Stimulated activated CD8-positive, alpha-beta memory T cell treated with anti-CD3 and anti-CD28 coated beads, Interleukin-7, amount 100 ng/mL, for 24 hours (primary cell): Measurements from ENCODE around the gene NELFB.
"Not testable (repeated sequence)": the region's sequence is repeated elsewhere in the genome, so short reads cannot be mapped to it uniquely, and the experiment has no call there.

Source experiments
- DNase-seq: peaks from one replicate; pipeline ENCODE4 v3.0.0-alpha.2; 2020; ENCODE audit warnings: low read depth

The NELFB gene

DNA sequence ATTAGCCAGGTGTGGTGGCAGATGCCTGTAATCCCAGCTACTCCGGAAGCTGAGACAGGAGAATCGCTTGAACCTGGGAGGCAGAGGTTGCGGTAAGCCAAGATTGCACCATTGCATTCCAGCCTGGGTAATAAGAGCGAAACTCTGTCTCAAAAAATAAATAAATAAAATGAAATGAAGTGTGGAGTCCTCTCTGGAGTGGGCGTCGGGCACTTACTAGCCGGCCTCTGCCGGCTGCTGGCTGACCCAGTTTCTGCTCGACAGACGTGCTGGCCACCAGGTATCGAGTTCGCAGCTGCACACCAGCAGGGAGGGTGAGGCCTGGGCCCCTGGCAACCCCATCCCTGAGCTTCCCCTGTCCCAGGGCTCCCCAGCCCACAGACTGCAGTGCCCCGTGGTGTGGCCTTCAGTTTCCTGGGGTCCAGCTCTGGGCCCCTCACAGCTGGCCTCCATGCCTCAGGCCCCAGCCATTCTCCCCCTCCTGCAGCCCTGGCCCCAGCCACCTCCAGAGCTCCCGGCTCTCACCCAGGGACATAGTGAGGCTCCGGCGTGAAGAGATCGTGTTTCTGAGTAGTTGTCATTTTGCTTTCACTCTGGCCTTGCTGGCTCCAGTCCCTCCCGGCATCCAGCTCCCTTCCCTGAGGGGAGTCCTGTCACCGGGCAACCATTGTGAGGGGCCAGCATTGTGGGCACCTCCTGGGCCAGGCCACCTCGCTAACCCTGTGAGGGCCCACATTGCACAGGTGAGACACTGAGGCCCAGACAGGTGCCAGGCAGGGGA is 7.8 kb upstream of the NELFB start:
- DNase-seq = no peak

DNA sequence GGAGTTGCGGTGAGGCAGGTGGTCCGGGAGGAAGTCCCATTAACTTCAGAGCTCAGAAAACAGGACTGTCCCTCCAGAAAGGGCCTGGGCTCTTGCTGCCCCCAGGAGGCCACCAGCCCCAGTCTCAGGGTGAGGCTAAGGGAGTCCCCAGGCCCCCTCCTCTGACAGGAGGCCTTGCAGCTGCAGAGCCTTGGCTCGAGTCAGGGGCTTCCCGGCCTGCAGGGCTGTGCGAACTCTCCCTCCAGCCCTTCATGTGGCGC is 7.3 kb upstream of the NELFB start:
- no peak for DNase-seq

DNA sequence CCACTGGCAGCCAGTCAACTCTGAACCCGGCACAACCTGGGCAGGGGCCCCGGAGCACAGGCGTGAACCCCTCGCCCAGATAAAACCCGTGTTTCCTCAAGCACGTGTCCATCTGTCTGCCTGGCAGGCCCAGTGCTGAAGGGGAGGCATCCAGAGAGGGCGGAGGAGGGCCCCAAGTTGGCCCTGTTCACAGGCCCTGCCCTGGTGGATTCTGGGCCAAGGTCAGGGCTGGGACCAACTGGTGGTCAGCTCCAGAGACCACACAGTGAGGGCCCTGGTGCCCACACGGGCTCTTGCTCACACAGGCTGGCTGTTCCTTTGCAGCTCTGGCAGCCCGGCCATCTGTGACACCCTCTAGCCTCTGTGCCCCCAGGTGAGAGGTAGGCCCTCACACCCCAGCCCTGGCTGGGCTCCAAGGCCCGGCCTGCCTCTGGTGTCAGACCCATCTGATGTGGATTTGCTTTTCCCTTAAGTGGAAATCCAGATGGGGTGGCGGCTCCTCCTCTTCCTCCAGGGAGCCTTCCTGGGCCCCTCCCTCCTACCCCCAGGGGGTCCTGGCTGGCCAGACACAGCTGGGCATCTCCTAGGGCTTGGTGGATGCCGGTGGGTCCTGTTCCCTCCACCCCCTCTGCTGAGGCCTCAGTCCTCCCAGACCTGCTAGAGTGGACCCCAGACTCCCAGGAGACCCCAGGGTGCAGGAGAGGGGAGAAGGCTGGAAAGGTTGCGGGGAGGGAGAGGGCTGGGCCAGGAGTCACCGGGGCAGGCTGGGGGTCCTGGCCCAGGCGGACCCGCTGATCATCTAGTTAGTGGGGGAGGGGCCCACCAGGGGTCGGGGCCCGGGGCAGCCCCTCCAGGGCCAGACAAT is 4.6 kb upstream of the NELFB start:
- no peak for DNase-seq

DNA sequence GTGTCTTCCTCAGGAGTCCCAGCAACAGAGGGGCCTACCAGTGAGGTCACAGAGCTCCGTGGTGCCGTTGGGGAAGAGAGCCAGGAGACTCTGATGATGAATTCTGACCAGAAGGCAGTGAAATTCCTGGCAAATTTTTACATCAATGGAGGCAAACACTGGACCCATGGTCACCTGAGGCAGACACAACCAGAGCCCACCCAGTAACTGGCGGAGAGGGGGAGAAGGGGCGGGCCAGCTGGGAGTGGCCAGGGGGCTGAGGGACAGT is 4.0 kb upstream of the NELFB start, which contains the start of gene STPG3:
Gene STPG3, plus strand, starts transcription at position 93 of the 268 bp plus-strand sequence. Its CDS starts 1 bp downstream, at position 94.
- DNase-seq = no peak

DNA sequence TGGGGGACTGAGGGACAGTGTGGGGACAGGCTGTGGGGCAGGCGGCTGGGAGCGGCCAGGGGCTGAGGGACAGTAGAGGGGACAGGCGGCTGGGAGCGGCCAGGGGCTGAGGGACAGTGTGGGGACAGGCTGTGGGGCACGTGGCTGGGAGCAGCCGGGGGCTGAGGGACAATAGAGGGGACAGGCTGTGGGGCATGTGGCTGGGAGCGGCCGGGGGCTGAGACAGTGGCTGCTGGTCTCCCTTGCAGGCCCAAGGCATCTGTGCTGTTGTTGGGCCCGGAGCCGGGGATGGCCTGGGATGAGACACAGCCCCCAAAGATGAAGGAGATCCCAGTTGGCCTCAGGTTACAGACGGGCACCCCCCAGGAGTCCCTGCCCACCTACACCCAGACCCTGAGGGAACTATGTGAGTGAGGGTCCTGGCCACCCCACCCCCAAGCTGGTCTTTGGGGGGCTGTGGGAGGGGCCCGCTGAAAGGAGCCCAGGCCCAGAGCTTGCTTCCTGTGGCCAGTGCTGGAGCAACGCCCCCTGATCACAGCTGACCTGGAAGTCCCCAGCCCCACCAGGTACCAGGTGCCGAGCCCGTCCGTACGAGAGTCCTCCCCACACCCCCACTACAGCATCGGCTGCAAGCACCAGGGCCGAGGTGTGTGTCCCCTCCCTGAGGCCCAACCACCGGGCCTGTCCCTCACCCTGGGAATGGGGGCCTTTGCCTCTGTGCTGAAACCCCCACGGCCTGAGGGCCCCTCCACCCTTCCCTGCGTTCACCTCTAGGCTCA is 3.4 kb upstream of the NELFB start:
- no peak for DNase-seq

DNA sequence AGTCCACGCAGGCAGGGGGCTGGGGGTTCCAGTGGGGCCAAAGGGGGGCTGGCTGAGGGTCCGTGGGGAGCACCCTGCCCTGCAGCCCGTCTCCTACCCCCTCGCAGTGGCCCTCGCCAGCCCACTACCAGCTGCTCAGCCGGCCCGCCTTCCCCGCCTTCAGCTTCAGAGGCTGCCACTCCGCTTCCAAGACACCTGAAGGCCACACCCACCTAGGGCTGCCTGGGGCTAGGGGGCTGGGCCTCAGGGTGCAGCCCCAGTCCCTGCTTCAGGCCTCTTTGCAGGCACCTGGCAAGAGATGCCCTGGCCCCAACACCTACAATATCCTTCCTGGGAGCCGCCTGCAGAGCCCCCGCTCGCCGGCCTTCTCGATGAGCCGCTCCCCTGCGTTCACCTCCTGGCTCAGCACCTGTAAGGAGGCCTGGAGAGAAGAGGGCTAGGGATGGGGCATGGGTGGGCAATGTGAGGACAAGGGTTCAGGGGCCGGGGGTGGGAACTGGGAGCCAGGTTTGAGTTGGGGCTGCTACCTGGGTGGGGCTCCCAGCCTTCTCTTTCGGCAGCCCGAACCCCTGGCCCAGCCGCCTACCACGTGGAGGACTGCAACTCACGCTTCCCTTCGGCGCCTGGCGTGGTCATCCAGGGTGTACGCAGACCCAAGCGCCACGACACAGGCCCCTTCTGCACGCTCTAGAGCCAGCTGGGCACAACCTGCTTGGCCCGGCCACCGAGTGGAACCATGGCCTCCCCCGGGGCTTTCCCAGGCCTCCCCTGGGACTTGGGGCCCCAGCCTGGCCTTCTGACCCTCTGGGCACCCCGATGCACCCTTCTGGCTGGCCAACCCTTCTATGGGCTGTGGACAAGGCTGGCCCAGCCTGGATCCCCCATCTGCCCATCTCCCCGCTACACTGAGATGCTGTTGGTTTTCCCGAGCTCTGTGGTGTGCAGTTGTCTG is 2.3 kb upstream of the NELFB start:
- DNase-seq = no peak

DNA sequence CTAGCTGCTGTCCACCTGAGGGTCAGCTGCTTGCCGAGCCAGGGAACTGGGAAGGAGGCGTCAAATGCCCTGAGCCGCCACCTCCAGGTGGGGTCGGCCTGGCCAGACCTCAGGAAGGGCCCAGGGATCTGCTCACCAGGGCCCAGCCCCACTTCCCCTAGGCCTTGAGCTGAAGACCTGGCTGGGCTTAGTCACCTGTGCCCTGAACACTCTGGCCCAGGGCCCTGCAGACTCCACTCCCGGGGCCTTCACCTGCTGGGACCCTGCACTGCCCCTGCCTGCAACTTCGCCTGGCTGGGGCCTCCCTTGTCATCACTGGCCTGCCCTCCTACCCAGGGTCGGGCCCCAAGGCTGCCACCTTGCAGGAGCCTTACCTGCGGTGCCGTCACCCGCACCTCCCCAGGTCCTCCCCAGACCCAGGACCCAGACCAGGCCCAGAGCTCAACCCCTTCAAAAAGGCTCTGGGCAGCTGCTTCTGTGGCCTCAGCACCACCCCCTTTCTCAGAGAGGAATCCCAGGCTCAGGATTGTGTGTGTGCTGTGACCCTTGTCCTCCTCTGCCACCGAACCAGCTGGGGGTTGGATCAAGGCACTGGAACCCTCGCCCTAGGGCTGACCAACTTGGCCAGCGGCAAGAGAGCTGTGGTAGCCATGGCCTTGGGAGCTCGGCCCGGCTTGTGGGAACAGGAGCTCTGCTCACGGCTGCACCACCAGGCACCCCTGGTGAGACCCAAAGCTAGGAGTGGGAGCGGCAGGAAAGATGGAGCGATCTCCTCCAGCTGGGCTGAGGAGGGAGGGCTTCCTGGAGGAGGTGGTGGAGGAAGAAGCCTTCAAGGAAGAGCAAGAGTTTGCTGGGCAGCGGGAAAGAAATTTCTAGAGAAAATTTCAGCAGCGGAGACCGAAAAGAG is 1.2 kb upstream of the NELFB start:
- no peak for DNase-seq

DNA sequence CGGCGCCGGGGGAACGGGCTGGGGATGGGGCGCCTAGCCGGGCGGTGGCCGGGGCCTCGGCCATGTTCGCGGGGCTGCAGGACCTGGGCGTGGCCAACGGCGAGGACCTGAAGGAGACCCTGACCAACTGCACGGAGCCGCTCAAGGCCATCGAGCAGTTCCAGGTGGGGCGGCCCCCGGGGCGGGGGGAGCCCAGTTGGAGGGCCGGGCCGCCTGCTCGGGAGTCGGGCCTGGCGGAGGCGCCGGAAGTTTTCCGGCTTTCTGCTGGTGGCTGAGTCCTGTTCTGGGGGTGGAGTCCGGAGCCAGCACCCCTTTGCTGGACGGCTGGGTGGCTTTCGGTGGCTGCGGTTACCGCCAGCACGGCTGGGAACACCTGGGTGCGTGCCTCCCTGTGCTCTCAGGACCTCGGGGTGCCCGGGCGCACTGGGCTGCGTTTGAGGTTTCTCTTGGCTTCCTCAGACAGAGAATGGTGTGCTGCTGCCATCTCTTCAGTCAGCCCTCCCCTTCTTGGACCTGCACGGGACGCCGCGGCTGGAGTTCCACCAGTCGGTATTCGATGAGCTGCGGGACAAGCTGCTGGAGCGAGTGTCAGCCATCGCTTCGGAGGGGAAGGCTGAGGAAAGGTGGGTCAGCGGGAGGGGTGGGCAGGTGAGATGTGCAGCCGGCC is 454 bp downstream of the NELFB start:
- DNase-seq = no peak

DNA sequence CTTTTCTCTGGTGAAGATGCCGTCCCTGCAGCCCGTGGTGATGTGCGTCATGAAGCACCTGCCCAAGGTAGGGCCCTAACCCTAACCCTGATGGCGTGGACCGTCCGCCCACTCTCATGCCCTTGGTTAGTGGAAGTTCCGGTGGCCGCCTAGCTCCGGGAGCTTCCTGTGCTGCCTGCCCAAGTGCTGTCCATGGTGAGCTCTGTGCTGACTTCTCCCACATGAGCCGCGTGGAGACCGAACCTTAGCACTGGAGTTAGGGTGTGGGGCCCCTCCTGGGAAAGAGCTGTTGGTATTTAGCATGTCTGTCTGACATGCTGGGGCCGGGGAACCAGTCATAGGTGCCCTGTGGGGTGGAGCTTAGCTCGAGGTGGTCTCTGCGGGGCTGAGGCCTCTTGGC is 1.2 kb downstream of the NELFB start:
- no peak for DNase-seq

DNA sequence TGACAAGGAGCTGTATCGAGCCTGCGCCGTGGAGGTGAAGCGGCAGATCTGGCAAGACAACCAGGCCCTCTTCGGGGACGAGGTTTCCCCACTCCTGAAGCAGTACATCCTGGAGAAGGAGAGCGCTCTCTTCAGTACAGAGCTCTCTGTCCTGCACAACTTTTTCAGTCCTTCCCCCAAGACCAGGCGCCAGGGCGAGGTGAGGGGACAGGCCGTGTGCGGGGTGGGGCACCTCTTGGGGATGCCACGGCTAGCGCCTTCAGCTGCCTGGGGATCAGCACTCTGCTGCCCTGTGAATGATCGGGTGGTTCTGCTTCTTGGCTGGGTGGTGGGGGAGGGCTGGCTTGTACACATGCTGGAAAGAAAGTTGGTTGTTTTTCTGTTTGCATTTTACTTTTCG is 1.7 kb downstream of the NELFB start:
- DNase-seq = no peak

DNA sequence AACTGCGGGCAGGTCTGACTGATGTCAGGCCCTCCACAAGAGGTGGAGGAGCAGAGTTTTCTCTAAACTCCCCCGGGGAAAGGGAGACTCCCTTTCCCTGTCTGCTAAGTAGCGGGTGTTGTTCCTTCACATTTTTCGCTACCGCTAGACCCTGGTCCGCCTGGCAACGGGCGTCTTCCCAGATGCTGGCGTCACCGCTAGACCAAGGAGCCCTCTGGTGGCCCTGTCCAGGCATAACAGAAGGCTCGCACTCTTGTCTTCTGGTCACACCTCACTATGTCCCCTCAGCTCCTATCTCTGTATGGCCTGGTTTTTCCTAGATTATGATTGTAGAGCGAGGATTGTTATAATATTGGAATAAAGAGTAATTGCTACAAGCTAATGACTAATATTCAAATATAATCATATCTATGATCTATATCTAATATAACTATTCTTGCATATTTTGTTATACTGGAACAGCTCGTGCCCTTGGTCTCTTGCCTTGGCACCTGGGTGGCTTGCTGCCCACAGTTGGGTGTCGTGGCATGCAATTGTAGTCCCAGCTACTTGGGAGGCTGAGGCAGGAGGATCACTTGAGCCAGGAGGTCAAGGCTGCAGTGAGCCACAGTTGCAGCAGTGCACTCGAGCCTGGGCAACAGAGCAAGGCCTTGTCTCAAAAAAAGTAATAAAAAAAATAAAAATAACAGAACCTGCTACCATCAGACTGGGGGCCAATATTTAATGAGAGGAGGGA is 7.2 kb downstream of the NELFB start:
- DNase-seq = not testable (repeated sequence)

DNA sequence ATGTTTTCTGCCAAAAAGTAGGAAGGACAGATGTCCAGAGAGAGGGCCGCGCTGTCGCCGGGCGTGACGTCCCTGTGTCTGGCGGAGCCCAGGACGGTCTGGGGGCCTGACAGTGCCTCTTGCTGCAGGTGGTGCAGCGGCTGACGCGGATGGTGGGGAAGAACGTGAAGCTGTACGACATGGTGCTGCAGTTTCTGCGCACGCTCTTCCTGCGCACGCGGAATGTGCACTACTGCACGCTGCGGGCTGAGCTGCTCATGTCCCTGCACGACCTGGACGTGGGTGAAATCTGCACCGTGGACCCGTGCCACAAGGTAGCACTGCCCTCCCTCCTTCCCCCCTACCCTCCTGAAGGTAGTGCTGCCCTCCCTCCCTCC is 7.8 kb downstream of the NELFB start:
- DNase-seq = no peak

DNA sequence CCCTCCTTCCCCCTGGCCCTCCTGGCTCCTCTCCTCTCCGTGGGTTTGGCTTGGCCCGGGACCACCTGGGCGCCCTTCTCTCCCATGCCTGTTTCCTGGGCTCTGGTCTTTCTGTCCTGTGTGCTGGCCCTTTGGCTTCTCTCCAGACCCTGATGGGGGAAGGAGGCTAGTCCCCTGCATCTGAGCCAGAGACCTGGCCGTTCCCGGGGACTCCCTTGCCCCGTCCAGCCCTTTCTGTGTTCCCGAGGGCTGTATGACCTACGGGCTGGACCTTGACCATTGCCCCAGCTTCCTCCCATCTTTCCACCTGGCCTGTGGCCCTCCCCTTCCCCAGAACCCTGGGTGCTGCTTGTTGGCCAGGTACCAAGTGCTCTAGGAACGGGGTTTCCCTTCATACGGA is 8.4 kb downstream of the NELFB start:
- no peak for DNase-seq

DNA sequence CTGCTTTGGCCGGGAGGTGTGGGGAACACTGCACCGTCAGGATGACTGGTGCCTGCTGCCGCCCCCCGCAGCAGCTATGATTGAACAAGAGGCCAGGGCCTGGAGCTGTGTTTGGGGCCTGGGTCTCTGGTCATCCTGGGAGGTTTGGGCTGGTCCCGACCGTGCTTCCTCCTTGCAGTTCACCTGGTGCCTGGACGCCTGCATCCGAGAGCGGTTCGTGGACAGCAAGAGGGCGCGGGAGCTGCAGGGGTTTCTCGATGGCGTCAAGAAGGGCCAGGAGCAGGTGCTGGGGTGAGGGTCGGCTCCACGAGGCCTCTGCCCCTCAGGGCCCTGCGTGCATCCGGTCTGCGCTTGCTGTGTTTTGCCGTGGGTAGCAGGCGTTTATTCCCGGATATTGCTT is 8.9 kb downstream of the NELFB start:
- no peak for DNase-seq

DNA sequence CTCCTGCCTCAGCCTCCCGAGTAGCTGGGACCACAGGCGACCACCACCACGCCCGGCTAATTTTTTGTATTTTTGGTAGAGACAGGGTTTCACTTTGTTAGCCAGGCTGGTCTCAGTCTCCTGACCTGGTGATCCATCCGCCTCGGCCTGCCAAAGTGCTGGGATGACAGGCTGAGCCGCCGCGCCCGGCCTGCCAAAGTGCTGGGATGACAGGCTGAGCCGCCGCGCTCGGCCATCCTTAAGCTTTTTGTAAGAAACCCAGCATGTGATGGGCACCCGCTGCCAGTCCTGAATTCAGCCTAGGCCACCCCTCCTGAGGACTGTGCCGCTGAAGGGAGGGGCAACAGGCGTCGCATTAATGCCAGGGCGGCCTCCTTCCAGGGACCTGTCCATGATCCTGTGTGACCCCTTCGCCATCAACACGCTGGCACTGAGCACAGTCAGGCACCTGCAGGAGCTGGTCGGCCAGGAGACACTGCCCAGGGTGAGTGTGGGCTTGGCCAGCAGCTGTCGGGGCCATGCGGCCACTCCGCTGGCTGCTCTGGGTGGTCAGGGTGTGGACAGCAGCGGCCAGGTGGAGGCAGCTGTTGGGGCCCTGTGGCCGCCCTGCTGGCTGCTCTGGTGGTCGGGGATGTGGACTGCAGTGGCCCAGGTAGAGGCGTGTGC is 10.5 kb downstream of the NELFB start:
- no peak for DNase-seq

DNA sequence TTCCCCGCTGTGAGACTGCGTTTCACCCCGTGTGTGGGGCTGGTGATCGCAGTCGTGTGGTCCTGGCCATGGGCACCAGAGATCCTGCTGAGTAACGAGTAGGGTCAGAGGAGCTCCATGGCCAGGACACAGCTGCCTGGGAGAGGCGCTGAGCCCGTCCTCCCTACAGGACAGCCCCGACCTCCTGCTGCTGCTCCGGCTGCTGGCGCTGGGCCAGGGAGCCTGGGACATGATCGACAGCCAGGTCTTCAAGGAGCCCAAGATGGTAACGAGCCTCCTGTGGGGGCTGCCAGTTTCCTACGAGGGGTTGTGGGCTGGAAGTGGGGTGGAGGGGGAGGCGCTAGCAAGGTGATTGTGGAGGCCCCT is 11.0 kb downstream of the NELFB start:
- no peak for DNase-seq

DNA sequence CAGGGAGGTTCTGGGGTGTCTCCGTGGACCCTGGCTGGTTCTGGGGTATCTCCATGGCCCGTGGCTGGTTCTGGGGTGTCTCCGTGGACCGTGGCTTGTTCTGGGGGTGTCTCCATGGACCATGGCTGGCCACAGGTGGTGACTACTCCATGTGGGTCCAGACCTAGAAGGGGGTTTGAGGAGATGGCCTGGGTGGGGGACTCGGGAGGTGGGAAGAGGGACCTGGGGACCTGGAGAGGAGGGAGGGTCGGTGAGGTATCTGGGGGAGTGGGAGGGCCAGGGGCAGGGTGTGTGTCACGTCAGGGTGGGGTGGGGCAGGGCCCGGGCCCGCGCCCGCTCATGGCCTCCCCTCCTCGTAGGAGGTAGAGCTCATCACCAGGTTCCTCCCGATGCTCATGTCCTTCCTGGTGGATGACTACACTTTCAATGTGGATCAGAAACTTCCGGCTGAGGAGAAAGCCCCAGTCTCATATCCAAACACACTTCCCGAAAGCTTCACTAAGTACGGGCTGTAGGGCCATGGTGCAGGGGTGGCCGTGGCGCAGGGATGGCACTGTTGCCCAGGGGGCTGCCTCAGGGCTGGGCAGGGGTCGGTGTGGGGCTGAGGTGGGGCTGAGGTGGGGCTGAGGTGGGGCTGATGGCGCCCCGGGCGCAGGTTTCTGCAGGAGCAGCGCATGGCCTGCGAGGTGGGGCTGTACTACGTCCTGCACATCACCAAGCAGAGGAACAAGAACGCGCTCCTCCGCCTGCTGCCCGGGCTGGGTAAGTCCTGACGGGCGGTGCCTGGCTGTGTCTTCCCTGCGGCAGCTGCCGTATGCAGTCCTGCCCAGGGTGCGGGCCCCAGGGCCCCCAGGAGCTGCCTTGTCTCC is 11.7 kb downstream of the NELFB start:
- DNase-seq = no peak

DNA sequence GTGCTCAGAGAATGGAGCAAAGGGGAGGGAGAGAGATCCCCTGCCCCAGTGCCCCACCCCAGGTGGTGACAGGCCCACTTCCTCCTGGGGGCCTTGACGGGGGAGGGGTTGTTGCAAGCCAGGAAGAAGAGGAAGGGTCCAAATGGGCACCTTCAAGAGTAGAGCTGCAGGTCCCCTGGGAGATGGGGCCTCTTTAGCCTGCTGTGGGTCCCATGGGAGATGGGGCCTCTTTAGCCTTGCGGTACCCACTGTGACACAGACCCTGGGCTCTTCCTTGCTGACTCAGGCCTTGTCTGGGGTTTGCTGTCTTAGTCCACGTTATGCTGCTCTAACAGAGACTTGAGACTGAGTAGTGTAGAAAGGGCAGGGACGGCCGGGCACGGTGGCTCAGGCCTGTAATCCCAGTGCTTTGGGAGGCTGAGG is 12.8 kb downstream of the NELFB start:
- DNase-seq = no peak
